Activated CD8-positive, alpha-beta memory T cell treated with anti-CD3 and anti-CD28 coated beads, Interleukin-2, amount 10 ng/mL, durations not matched to agents 7 days and 5 days (primary cell): ENCODE results near the gene TRAK1. TPM values are rescaled to one million over a fixed set of nuclear protein-coding genes. Genes with fewer than 3 reads are reported as not detected.

ENCODE experiments used
- ATAC-seq: fragments of 150-1000 bp; cut with Tn5 transposase; one replicate; pipeline ENCODE4 v1.10.0; 2021; ENCODE audit warnings: moderate library complexity
- CTCF ChIA-PET: fragments of 350-600 bp; sonication (Branson Sonifier 250); formaldehyde crosslinking; loops from one replicate; lab custom pipeline; 2021; ENCODE audit warnings: antibody characterized with exemption; lab: Charles Lee
- DNase-seq: peaks from one replicate; pipeline ENCODE4 v3.0.0-alpha.2; 2020
- H3K27ac Mint-ChIP-seq: one replicate; pipeline ENCODE4 v1.8.0; 2021; ENCODE audit warnings: mild to moderate bottlenecking, mixed read lengths
- H3K27me3 Mint-ChIP-seq: one replicate; pipeline ENCODE4 v1.8.0; 2021; ENCODE audit warnings: mixed read lengths
- H3K36me3 Mint-ChIP-seq: one replicate; pipeline ENCODE4 v1.8.0; 2021; ENCODE audit warnings: mild to moderate bottlenecking, mixed read lengths
- H3K4me1 Mint-ChIP-seq: one replicate; pipeline ENCODE4 v1.8.0; 2021; ENCODE audit warnings: mixed read lengths
- H3K4me3 Mint-ChIP-seq: one replicate; pipeline ENCODE4 v1.8.0; 2021; ENCODE audit warnings: mild to moderate bottlenecking, moderate library complexity, mixed read lengths
- H3K9me3 Mint-ChIP-seq: one replicate; pipeline ENCODE4 v1.8.0; 2022; ENCODE audit warnings: low read depth, mixed read lengths
- total RNA-seq, 2 experiments: library from RNA; stranded (reverse); gene quantifications; one replicate each; pipeline ENCODE4 v1.2.3, GENCODE V29; 2021

TRAK1 gene
- total RNA-seq, 2 experiments from 2014 or later: 27.3 to 31.1 TPM

- H3K4me1 Mint-ChIP-seq: peaks cover 4% of the 10 kb centered on the region
- H3K27me3 Mint-ChIP-seq: peaks cover 51% of the 10 kb centered on the region
- no peaks in the 10 kb centered on the region for H3K36me3 Mint-ChIP-seq
- no peak overlapping the region for H3K4me3 Mint-ChIP-seq
- no peaks in the 10 kb centered on the region for H3K9me3 Mint-ChIP-seq
- no peak overlapping the region for H3K27ac Mint-ChIP-seq
- DNase-seq (no peak), ATAC-seq (no peak)
- CTCF ChIA-PET: interaction anchor here (2.4 kb wide), 1 partner anchor 9 kb away, joined by 7 read pairs; no protein-coding TSS in a partner anchor
Measured at GRCh38 chr3:42257007-42257406, 165.8 kb downstream of the TRAK1 start.

DNA sequence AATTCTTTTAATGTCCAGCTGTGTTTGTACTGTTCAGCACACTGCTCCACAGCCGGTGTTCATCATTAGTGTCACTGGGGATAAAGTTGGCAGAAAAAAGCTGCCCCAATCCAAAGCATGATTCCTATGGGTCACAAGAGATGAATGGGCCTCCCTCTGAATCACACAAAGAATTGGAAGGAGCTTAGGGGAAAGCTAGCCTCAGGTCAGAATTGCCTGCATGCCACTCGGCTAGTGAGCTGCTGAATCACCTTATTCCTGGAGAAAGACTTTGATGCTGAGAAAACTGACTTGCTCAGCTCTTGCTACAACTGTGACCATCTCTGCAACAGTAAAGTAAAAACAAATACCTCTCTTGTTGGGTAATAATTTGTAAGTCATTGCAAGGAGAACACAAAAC is 171.4 kb downstream of the TRAK1 start:
- no peak overlapping the region for H3K27ac Mint-ChIP-seq
- peaks cover 2% of the 10 kb centered on the region for H3K36me3 Mint-ChIP-seq
- no peak for ATAC-seq
- CTCF ChIA-PET: interaction anchor here (1.3 to 1.5 kb wide), 2 partner anchors 15 to 181 kb away, joined by 3 to 6 read pairs; no protein-coding TSS in a partner anchor
- peaks cover 4% of the 10 kb centered on the region for H3K4me1 Mint-ChIP-seq
- no peak overlapping the region for H3K4me3 Mint-ChIP-seq
- DNase-seq: no peak
- H3K9me3 Mint-ChIP-seq: no peaks in the 10 kb centered on the region
- peaks cover 75% of the 10 kb centered on the region for H3K27me3 Mint-ChIP-seq

DNA sequence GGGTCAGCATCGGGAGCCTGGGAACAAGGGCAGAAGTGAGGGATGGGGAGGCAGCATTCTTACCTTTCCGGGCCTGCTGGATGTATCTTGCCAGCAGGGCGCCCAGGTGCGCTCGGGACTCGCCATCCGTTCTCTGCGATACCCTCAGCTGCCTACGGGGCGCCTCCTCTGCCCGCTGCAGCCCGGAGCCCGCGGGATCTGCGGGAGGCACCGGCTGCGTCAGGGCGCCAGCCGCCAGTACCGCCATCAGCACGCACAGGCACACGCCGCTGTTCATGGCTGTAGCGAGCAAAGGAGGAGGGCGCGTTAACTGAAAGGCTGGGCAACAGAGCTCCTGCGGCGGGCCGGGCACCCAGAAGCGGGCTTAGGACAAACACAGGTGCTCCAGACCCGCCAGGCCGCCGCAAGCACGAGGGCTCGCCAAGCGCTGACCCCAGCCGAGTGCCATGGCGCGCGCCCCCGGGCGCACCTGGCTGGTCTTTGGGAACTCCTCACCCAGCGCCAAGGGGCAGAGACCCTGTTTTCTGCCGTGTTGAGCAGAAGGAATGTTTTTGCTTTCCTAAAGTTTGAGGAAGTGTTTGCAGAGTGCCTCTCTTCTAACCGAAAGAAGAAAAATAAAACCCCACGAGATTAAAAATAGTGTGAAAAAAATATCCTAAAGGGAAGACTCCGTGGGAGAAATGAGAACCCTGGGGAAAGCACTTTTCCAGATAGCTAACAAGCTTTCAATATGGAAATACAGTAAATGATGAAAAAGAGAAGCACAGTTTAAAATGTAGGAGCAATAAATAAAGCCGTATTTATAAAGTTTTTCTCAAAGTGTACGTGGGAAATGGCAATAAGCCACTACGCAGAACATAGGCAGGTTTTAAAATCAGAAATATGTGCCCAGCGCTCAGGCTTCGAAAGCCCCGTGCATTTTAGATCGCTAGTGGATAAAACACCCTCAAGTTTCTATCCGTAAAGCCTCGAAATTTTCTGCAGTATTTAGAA is 172.5 kb downstream of the TRAK1 start:
- ATAC-seq: no peak
- peaks cover 4% of the 10 kb centered on the region for H3K4me1 Mint-ChIP-seq
- no peak overlapping the region for H3K4me3 Mint-ChIP-seq
- H3K36me3 Mint-ChIP-seq: peaks cover 2% of the 10 kb centered on the region
- peaks cover 79% of the 10 kb centered on the region for H3K27me3 Mint-ChIP-seq
- CTCF ChIA-PET: no interaction called here
- no peaks in the 10 kb centered on the region for H3K9me3 Mint-ChIP-seq
- no peak overlapping the region for H3K27ac Mint-ChIP-seq
- no peak for DNase-seq

DNA sequence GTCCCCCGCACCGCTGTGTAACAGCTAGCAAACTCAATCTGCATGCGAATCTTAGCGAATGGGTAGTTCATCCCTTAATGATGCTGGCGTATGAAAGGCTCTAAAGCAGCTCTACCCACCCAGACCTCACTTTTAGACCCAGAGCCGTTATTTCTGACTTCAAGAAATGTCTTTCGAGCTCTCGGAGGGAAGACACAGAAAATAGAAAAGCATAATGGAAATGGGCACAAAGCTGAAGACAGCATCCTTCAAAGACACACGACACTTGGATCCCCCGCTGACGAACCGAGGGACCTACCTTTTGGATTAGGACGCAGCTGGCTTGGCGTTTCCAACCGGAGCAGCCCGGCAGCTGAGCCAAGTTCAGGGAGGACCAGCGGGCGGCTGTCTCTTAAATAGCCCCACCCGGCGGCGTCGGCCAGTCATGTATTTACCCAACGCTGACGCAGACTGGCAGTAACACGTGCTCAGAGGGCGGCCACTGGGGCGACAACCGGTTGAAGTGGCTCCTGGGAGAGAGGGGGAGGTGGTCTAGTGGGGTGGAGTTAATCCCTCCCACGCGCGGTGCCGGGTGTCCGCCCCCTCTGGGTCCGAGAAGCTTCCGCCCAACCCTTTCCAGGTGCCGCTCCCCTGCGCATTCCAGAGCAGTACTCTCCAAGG is 173.4 kb downstream of the TRAK1 start:
- Mint-ChIP-seq H3K36me3 (peaks cover 2% of the 10 kb centered on the region), H3K27me3 (peaks cover 82% of the 10 kb centered on the region), H3K27ac (no peak overlapping the region), H3K4me1 (peaks cover 4% of the 10 kb centered on the region), H3K9me3 (no peaks in the 10 kb centered on the region), H3K4me3 (no peak overlapping the region)
- ATAC-seq (no peak), DNase-seq (no peak)
- CTCF ChIA-PET: no interaction called here

- ATAC-seq (no peak), DNase-seq (no peak)
- Mint-ChIP-seq H3K9me3 (no peaks in the 10 kb centered on the region), H3K4me3 (no peak overlapping the region), H3K27ac (no peak overlapping the region), H3K27me3 (peaks cover 80% of the 10 kb centered on the region), H3K4me1 (peaks cover 4% of the 10 kb centered on the region), H3K36me3 (peaks cover 2% of the 10 kb centered on the region)
- CTCF ChIA-PET: no interaction called here
Measured at GRCh38 chr3:42265059-42265991, 174.2 kb downstream of the TRAK1 start.

DNA sequence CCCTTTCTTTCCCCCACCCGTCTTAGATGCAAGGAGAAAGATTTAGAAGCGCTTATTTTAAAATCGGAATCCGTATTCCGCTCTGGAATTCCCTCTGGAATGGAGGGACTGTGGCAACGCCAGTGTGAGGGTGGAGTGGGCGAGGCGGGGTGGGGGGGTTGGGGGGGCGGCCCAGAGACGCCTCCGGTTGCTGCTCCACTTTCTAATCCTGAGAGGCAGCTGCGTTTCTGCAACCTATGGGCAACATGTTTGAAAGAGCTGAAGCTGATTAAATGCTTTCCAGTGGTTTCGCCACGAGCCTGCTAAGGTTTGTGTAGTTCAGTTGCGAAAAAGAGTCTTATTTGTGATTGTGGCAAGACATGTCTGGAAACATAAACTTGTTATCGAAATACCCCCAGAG is 174.9 kb downstream of the TRAK1 start, which contains the start of gene CCK:
Gene CCK (minus strand): TSS at position 101 of the 400 bp plus-strand sequence. CDS start 2,555 bp downstream, outside the sequence.
- Mint-ChIP-seq H3K27ac (no peak within 1 kb of the TSS), H3K4me1 (peaks cover 4% of the 10 kb centered on the region), H3K4me3 (no peak within 1 kb of the TSS), H3K27me3 (peaks cover 81% of the 10 kb centered on the region), H3K9me3 (no peaks in the 10 kb centered on the region), H3K36me3 (peaks cover 2% of the 10 kb centered on the region)
- no peak for DNase-seq
- no peak for ATAC-seq
- CTCF ChIA-PET: no interaction called here

DNA sequence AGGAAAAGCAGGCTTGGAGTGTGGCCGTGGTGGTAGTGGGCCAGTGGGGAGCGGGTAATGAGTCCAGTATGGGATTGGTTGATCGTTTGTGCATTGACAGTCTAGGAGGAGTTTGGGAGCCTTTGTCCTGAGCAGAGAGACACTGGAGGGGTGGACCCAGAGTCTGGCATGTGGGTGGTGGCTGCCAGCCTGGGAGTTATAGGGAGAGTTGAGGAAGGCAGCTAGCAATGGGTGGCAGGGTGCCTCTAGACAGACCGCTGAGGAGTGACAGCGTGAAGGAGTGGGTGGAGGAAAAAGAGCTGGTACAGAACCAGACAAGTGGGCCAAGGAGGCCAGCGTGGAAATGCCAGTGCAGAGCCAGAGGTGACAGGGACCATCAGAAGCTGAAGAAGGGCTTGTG is 176.7 kb downstream of the TRAK1 start:
- Mint-ChIP-seq H3K4me3 (no peak overlapping the region), H3K27ac (no peak overlapping the region), H3K36me3 (peaks cover 2% of the 10 kb centered on the region), H3K27me3 (peaks cover 71% of the 10 kb centered on the region), H3K4me1 (peaks cover 4% of the 10 kb centered on the region), H3K9me3 (no peaks in the 10 kb centered on the region)
- ATAC-seq (no peak), DNase-seq (no peak)
- CTCF ChIA-PET: no interaction called here

GRCh38 chr3:42269647-42270046 is 178.5 kb downstream of the TRAK1 start:
- no peaks in the 10 kb centered on the region for H3K36me3 Mint-ChIP-seq
- H3K27me3 Mint-ChIP-seq: peaks cover 57% of the 10 kb centered on the region
- no peak overlapping the region for H3K4me3 Mint-ChIP-seq
- no peaks in the 10 kb centered on the region for H3K4me1 Mint-ChIP-seq
- no peaks in the 10 kb centered on the region for H3K9me3 Mint-ChIP-seq
- DNase-seq (no peak), ATAC-seq (no peak)
- CTCF ChIA-PET: no interaction called here
- H3K27ac Mint-ChIP-seq: no peak overlapping the region

DNA sequence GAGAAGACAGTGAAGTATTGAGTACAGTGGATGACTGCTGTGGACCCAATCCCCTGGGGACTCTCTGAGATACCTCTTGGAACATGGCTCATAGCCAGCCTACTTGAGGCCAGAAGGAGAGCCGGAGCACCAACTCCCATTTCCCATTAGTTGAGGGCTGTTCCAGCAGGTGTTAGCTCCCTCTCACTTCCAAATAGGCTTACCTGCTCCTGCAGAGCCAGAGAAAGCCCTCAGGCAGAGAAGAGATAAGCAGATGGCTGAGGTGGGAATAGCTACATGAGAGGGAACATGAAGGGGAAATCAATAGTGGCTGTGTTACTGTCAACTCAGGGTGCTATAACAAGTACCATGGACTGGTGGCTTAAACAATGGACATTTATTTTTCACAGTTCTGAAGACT is 179.4 kb downstream of the TRAK1 start:
- CTCF ChIA-PET: no interaction called here

DNA sequence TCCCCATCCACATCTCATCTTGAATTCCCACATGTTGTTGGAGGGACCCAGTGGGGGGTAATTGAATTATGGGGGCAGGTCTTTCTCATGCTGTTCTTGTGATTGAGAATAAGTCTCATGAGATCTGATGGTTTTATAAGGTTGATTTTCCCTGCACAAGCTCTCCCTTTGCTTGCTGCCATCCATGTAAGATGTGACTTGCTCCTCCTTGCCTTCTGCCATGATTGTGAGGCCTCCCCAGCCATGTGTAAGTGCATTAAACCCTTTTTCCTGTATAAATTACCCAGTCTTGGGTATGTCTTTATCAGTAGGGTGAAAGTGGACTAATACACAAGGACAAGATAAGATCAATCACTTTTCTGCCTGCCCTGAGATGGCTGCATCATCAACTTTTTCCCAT is 180.6 kb downstream of the TRAK1 start:
- DNase-seq (no peak), ATAC-seq (no peak)
- CTCF ChIA-PET: no interaction called here
- no peaks in the 10 kb centered on the region for H3K36me3 Mint-ChIP-seq
- peaks cover 44% of the 10 kb centered on the region for H3K27me3 Mint-ChIP-seq
- no peak overlapping the region for H3K4me3 Mint-ChIP-seq
- no peaks in the 10 kb centered on the region for H3K4me1 Mint-ChIP-seq
- H3K9me3 Mint-ChIP-seq: no peaks in the 10 kb centered on the region
- no peak overlapping the region for H3K27ac Mint-ChIP-seq

More for the DNA sequence above, 179.4 kb downstream of the TRAK1 start:
- peaks cover 50% of the 10 kb centered on the region for H3K27me3 Mint-ChIP-seq
- H3K36me3 Mint-ChIP-seq: no peaks in the 10 kb centered on the region
- no peak overlapping the region for H3K27ac Mint-ChIP-seq
- H3K4me3 Mint-ChIP-seq: no peak overlapping the region
- DNase-seq: no peak
- no peaks in the 10 kb centered on the region for H3K9me3 Mint-ChIP-seq
- H3K4me1 Mint-ChIP-seq: no peaks in the 10 kb centered on the region
- no peak for ATAC-seq

GRCh38 chr3:42273361-42273760 is 182.2 kb downstream of the TRAK1 start:
- Mint-ChIP-seq H3K27ac (no peak overlapping the region), H3K4me3 (no peak overlapping the region), H3K27me3 (peaks cover 32% of the 10 kb centered on the region), H3K36me3 (no peaks in the 10 kb centered on the region), H3K4me1 (no peaks in the 10 kb centered on the region), H3K9me3 (no peaks in the 10 kb centered on the region)
- CTCF ChIA-PET: interaction anchor here (1.0 kb wide), 1 partner anchor 12 kb away, joined by 3 read pairs; no protein-coding TSS in a partner anchor
- ATAC-seq (no peak), DNase-seq (no peak)

DNA sequence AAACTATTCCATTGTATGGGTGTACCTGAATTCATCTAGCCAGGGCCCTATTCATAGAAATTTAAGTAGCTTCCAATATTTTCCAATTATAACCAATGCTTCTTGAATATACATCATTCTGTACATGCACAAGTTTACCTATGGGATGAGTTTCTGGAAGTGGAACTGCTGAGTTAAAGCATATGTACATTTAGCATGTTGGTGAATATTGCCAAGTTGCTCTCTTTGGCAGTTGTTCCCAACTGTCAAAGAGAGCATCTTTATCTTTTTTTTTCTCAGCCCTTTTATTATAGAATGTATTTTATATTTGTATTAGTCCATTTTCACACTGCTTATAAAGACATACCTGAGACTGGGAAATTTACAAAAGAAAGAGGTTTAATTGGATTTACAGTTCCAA is 183.1 kb downstream of the TRAK1 start:
- ATAC-seq (no peak), DNase-seq (no peak)
- Mint-ChIP-seq H3K27me3 (peaks cover 24% of the 10 kb centered on the region), H3K27ac (no peak overlapping the region), H3K4me3 (no peak overlapping the region), H3K9me3 (peaks cover 2% of the 10 kb centered on the region), H3K36me3 (peaks cover 1% of the 10 kb centered on the region), H3K4me1 (no peaks in the 10 kb centered on the region)
- CTCF ChIA-PET: no interaction called here

DNA sequence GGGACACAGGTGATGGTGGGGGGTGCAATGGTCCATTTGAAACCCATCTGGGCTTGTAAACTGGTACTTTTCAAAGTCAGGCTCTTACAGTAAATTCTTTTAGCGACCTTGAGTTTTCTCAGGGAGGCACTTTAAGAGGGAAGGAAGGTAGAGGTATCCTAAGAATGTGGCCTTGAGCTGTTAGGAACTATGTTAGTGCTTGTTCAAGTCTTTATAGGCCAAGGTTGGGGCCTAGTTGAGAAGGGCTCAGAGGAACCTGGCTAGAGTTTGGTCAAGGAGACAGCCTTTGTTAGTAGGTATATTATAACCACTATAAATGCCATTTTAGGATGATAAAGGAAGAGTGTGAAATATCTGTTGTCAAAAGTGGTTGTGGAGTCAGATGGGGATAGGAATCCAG is 184.1 kb downstream of the TRAK1 start:
- Mint-ChIP-seq H3K27ac (no peak overlapping the region), H3K4me3 (no peak overlapping the region), H3K4me1 (no peaks in the 10 kb centered on the region), H3K36me3 (peaks cover 3% of the 10 kb centered on the region), H3K27me3 (peaks cover 17% of the 10 kb centered on the region), H3K9me3 (peaks cover 6% of the 10 kb centered on the region)
- CTCF ChIA-PET: no interaction called here
- no peak for ATAC-seq
- no peak for DNase-seq
